Middle frontal gyrus (tissue), 1 donor: Measurements from ENCODE around the gene GJB6.

Experiments
- DNase-seq: peaks from one replicate; pipeline ENCODE4 v3.0.0-alpha.2; 2015; ENCODE audit warnings: low spot score; ENCODE audit errors: extremely low spot score

GJB6 gene

GRCh38 chr13:20227730-20228129, 4.4 kb downstream of the GJB6 start:
- DNase-seq, result no peak

- no peak for DNase-seq
Observed at GRCh38 chr13:20227288-20227687, 4.8 kb downstream of the GJB6 start.

DNA sequence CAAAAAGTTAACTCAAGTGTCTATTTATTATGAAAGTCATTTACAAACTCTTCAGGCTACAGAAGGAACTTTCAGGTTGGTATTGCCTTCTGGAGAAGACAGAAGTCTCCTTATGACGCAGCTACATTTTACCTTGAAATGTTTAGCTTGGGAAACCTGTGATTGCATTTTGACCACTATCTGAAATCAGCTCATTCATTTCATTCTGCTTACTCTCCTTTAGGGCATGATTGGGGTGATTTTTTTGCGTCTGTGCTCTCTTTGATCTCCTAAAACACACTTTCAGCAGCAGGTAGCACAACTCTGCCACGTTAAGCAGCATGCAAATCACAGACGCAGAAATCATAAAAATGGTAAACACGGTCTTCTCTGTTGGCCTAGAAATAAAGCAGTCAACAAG, 9.6 kb downstream of the GJB6 start:
- DNase-seq, result no peak

- DNase-seq, result no peak
Observed at GRCh38 chr13:20221772-20222171, 10.3 kb downstream of the GJB6 start.

DNA sequence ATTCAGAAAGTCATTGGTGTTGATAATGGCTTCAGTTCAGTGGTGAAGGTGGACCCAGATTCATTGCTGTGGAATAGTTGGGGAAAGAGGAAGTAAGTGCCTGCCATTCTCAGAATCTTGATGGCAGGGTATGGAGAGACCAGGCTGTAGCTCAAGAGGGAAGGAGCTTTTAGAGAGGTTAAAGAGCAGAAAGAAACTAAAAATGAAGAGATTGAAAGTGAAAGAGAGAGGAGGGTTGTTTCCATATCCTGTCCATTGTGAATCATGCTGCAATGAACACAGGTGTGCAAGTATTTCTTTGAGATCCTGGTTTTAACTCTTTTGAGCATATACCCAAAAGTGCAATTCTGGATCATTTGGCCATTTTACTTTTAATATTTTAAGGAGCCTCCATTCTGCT, 12.5 kb downstream of the GJB6 start:
- no peak for DNase-seq

GRCh38 chr13:20217168-20217567, 15.0 kb downstream of the GJB6 start:
- no peak for DNase-seq

GRCh38 chr13:20209948-20210347, 22.2 kb downstream of the GJB6 start:
- no peak for DNase-seq

DNA sequence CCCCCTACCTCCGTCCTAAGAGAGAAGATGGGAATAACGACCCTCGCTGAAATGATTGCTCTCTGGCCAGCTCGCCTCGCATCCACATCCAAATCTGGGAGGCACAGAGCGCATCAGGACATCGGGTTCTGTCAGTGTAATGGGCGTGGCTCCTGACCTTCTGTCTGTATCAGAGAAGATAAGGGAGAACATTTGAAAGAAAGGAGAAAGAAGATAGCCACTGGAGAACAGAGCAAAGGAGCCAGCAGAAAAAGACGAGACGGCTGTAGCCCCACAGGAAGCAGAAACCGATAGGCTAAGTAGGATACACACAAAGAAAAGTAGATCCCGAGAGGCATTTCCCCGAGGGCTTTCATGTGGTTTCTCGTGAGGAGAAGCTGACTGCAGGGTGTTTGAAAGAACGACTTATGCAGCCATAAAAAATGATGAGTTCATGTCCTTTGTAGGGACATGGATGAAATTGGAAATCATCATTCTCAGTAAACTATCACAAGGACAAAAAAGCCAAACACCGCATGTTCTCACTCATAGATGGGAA, 25.4 kb downstream of the GJB6 start:
- DNase-seq, result no peak

GRCh38 chr13:20206065-20206697, 25.9 kb downstream of the GJB6 start:
- no peak for DNase-seq

- DNase-seq, result no peak
Observed at GRCh38 chr13:20198781-20199180, 33.3 kb downstream of the GJB6 start.

- DNase-seq, result no peak
Observed at GRCh38 chr13:20197361-20197834, 34.7 kb downstream of the GJB6 start.

DNA sequence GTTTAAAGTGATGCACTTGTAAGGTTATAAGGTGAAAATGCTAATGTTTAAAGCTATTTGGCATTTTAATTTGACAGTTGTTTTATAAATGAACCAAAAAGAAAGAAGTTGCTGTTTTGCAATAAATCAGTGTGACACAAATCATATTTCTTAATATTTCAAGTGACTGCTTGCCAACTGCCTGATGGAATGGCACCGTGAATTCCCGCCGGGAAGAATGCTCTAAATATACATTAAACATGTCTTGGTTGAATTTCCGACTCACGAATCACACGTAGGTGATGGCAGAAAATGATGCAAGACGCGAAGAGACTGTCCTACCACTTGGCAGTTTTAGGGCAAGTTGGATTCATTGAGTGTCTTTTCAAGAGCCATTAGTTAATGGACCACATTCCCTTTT, 36.3 kb downstream of the GJB6 start:
- DNase-seq, result no peak

GRCh38 chr13:20193907-20194631, 38.0 kb downstream of the GJB6 start:
- no peak for DNase-seq

DNA sequence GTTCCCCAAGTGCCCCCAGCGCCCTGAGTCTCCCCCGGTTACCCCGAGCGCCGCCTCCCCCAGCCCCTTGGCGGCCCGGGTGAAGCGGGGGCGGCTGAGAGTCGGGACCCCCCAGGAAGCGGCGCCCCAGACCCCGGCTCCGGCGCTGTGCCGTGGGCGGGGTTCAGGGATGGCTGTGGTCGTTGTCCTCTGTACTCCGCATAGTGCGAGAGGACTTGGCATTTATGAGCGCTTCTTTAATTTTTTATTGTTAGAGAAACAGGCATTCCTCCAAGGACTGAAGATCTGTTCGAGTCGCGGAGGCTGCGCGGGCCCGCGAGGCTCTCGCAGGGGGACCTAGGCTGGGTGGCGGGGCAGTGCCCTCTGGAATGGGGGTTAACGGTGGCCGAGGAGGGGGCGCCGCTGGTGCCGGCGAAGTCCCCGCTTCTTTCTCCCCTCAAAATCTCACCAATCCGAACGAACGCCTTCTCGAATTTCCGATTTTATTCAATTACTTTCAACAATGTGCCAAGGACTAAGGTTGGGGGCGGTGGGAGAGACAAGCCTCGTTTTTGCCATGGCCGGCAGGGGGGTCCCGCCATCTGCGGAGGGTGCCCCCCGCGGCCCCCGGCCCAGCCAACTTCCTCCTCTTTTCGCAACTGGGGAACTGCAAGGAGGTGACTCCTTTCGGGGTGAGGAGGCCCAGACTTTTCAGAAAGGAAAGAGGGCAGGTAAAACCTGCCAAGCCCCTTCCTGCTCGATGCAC, 38.8 kb downstream of the GJB6 start:
- DNase-seq, result no peak

DNA sequence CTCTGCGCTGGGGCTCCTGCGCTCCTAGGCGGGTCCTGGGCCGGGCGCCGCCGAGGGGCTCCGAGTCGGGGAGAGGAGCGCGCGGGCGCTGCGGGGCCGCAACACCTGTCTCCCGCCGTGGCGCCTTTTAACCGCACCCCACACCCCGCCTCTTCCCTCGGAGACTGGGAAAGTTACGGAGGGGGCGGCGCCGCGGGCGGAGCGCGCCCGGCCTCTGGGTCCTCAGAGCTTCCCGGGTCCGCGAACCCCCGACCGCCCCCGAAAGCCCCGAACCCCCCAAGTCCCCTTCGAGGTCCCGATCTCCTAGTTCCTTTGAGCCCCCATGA, 39.3 kb downstream of the GJB6 start, which contains the start of gene GJB2:
Gene GJB2, minus strand, starts transcription at position 103 of the 326 bp plus-strand sequence. CDS start 3,357 bp downstream, outside the sequence.
- no peak for DNase-seq

- no peak for DNase-seq
Observed at GRCh38 chr13:20192158-20192835, 39.8 kb downstream of the GJB6 start.

- no peak for DNase-seq
Observed at GRCh38 chr13:20191311-20192157, 40.6 kb downstream of the GJB6 start.

DNA sequence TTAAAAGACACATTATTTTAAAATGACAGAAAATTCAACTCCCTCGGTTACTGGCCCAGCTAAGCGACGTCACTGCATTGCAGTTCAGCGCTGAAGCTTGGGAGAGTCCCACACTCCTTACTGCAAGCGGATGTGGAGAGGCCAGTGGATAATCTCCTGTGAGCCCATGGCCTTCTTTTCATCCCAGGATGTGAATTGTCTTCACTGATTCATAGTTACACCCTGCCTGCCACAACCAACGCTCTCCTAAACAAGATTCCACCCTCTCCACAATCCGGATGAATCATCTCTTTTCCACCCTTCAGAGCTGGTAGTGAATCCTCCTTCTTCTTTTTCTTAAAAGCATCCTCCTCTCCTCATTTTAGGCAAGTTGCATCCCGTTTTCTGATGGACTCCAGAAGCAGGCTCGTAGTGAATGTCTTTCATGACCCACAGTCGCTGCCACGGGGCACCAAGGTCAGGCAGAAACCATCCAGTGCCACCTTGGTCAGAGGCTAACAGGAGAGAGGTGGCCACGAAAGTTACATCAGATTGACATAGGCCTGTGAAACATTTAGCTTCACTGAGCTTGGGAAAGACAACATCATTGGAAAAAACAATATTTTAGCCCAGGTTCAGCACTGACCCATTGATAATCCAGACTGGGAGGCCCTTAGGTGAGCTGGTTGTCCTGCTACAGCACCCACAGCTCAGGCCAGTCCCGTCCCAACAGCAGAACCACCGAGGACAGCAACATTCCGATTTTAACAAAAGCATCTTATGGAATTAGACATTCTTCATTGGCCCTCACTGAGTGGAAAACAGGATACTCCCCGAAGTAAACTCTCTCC, 41.4 kb downstream of the GJB6 start:
- no peak for DNase-seq

DNA sequence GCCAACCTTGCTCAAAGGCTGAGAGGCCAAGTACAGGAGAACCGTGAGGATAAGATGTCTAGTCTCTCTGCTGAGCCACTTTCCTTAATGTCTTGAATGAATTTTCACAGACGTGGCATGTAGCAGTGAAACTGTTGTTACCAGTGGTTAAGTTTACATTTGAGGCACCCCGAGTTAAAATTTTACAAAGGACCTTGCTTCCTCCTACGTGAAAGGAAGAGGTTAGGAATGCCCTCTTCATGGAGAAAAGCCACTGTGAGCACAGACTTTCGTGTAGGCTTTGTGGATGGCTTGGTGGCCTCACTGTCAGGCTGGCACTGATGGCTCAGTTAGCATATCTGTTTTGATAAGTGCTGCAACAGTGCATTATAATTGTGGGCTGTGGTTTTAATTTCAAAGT, 42.0 kb downstream of the GJB6 start:
- DNase-seq, result no peak
